GM19455 (cell line): ENCODE measurements around the gene C1orf35.
"Not testable (repeated sequence)": the region's sequence is repeated elsewhere in the genome, so short reads cannot be mapped to it uniquely, and the experiment has no call there.

Experiments used
- ATAC-seq: cut with Tn5 transposase; IDR thresholded peaks from one replicate; pipeline ENCODE4 v1.9.1; 2021; ENCODE audit not compliant: unreplicated experiment

Gene C1orf35

GRCh38 chr1:228142701-228143136 is 39.6 kb upstream of the C1orf35 start:
- no peak for ATAC-seq

DNA sequence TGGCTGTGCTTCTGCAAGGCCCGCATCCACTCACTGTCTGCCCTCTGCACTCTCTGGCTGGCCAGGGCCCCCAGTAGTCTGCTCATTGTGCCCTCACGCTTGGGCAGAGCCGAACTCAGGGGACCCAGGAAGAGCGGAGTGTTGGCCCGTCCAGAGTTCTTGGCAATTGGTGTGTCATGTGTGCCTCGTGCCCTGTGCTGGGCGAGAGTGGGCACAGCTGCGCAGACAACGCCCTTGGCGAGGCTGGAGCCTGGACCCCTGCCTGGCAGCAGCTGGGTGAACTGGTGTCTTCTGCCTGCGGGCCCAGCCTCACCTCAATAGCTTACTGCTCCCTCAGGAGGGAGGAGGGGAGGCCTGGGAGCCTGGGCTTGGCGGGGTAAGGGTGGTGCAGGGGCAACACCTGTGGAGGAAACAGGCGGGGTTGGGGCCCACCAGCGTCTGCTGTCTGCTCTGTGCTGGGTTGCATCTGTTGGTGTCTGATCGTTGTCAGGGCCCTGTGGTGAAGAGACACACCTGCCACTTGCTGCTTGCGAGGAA is 39.1 kb upstream of the C1orf35 start:
- no peak for ATAC-seq

DNA sequence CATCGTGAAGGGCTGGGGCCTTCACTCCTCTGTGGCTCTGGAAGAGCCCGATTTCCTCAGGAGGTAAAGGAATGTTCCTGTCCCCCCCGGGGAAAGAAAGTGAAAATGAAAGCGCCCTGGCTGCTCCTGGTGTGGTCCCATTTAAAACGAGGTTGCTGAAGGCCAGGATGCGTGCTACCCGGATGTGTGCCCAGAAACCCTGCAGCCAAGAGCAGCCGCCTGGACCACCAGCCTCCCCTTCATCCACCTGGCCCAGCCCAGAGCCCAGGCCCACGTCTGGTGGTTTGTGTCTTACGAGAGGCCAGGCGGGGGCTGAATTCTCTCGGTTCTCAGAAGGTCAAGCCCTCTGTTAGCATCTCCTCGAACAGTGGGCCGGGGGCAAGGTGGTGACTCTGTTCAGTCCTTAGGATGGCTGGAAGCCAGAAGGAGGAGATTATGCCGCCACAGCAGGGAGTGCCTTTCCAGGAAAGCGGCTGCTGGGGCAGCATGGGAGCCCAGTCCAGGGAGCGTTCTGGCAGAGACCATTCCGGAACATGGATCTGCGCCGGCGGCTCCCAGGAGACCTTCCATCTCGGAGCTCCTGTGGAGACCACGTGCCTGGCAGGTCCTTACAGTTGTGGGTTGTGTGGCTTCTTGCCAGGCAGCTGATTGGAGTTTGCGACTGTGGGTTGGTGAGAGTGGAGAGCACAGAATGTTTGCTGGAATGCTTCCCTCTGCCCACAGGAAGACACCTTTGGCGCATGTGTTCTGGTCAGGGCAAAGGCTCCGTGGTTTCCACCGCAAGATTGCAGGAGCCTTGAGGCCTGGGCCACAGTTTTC is 38.3 kb upstream of the C1orf35 start:
- ATAC-seq = no peak

GRCh38 chr1:228140724-228141225 is 37.6 kb upstream of the C1orf35 start:
- ATAC-seq = no peak

DNA sequence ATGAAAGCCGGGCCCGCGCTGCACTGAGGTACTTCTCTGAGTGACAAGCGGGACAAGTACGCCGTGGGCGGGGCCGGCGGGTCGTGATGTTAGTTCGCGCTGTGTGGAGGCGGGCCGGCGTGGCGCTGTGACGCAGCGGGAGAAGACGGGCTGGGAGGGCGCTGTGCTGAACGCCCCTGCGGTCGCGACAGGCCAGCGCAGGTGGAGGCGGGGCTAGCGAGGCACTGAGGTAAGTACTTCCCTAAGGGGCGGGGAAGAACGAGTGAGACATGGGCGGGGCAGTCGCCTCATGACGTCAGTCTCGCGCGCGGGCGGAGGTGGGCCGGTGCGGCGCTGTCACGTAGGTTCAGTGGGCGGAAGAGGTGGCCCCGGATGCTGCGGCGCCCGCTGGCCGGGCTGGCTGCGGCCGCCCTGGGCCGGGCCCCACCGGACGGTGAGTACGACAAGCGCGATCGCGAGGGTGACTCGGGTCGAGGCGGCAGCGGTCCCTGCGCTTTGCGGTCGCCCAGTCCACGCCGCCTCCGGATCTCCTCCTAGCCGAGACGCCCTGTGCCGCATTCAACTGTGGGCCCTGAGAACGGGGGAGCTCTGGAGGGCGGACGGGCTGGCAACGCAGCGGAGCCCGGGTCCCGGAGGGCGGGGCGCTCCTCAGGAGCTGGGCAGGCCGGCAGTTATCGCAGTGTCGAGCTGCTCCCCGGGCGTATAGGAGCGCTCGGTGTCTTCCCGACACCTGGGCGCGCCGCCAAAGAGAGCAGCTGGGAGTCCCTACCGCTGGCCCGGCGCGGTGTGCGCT is 37.0 kb upstream of the C1orf35 start, which contains the start of gene GUK1:
TSS of gene GUK1 (plus strand) at position 349 of the 793 bp plus-strand sequence. CDS start at position 373, 24 bp downstream.
- peak; percentile 91 for ATAC-seq

GRCh38 chr1:228139406-228139930 is 36.3 kb upstream of the C1orf35 start:
- ATAC-seq = no peak

GRCh38 chr1:228136901-228137300 is 33.8 kb upstream of the C1orf35 start:
- no peak for ATAC-seq

DNA sequence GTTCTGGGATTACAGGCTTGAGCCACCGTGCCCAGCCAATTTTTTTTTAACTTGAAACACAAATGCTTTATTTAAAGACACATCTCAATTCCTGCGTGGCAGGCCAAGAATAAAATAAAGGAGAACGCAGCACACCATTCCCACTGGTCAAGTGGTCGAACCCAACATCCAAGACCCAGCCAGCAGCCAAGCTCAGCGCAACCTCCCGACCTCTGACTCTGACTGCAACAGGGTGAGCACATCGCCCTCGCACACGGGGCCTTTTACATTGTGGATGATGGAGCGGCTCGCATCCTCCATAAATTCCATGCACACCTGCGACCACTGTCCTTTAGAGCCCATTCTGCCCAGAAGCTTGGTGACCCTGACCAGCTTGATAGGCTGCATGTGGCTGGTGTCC is 31.5 kb upstream of the C1orf35 start:
- no peak for ATAC-seq

GRCh38 chr1:228131766-228132165 is 28.6 kb upstream of the C1orf35 start:
- ATAC-seq = no peak

- ATAC-seq = no peak
These were observed 22.1 kb upstream of the C1orf35 start for GRCh38 chr1:228125185-228125584.

DNA sequence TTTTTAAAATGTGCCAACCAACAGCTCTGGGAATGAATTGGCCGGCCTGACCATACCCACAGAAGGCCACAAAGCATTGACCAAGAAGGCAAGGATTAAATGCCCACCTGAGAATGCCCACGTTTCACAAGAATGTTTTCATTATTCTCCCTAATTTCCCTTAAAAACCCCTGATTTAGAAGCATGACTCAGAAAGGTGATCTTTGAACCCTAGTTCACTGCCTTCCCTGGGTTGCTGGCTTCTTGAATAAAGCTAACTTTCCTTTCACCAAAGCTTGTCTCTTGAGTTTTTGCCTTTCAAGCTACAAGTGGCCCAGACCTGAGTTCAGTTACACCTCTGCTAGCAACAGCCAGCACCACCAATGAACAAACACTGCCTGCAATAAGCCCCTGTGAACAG is 20.4 kb upstream of the C1orf35 start:
- ATAC-seq = no peak

DNA sequence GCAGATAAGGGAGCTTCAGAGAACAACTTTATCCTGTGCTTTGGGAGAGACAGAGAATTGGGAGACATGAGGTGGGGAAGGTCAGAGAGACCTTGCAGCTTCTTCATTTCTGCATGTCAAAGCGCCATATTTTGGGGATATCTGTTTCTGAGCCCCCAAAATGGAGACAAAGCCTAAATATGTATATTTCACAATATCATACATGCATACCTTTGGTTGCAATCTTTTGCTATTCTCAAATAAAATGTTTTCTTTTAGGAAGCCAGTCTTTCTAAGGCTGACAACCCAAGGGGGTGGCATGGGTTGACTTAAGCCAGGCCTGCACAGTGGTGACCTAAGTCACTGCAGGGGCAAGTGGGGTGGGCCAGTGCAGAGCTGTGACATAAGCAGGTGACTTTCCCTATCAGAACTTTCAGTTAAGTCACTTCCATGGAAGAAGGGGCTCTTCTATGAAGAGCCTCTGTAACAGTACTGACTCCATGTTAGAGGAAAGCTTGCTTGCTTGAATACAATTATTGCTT is 19.9 kb upstream of the C1orf35 start:
- no peak for ATAC-seq

DNA sequence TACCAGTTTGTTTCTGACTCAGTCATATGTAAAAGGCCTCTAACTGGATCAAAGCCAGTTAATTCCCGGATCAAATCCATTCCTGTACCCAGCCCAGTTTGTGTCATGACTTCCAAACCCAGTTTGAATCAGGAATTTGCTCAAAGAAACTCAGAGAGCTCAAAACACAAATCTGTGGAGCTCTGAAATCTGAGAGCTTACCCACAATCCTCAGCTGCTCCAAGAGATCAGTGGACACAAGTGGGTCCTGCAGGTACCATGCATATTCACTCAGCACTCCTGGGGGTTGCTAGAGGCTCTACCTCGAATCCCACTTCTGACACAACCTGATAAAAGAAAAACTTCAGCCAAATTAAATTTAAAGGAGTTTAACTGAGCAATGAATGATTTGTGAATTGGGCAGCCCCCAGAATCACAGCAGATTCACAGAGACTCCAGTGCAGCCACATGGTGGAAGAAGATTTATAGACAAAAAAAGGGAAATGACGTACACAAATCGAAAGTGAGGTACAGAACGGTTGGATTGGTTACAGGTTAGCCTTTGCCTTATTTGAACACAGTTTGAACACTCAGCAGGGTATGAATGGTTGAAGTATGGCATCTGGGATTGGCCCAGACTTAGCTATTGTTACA is 17.8 kb upstream of the C1orf35 start:
- no peak for ATAC-seq

GRCh38 chr1:228120351-228120750 is 17.2 kb upstream of the C1orf35 start:
- no peak for ATAC-seq

DNA sequence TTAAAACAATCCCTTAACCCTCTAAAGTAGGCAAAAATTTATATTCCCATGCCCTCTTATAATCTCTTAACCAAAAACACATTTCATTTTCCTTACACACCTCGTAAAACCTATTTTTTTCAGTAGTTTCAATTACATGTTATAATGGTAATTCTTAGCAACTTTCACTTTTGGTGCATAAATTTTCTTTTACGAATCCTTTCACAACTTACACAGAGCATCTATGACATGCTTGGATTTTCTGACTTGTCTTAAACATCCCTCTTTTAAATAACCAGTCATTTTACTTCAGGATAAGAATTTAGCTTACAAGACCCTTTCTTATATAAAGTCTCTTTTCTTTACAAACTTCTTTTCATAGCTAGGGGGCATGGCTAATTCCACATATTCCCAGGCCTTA is 14.9 kb upstream of the C1orf35 start:
- no peak for ATAC-seq

GRCh38 chr1:228117335-228117734 is 14.2 kb upstream of the C1orf35 start:
- no peak for ATAC-seq

GRCh38 chr1:228114827-228115226 is 11.7 kb upstream of the C1orf35 start:
- no peak for ATAC-seq

DNA sequence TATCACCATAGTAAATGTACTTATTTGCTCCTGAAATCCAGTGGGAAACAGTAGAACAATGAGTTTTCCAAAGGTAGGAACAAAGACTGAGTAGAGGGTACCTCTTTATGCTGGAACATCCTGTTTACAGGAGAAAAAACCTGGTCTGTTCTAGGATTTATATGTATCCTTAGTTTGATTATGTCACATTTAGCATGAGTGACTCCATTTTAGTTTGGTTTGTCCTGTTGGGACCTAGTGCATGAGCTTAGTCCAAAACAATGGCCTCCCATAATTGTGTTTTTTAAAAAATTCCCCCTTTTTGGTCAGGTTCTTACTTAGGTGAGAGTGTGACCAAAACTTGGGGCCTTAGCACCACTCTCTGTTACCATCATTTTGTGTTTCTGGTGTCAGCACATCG is 9.5 kb upstream of the C1orf35 start:
- ATAC-seq = no peak

GRCh38 chr1:228112167-228112566 is 9.0 kb upstream of the C1orf35 start:
- ATAC-seq = no peak

GRCh38 chr1:228111315-228111714 is 8.2 kb upstream of the C1orf35 start:
- ATAC-seq = not testable (repeated sequence)

GRCh38 chr1:228110556-228110955 is 7.4 kb upstream of the C1orf35 start:
- no peak for ATAC-seq
